Spleen (tissue), 11 donors: ENCODE measurements around the gene CXCL14. TPM values are rescaled to one million over a fixed set of nuclear protein-coding genes. Genes with fewer than 3 reads are reported as not detected.

Experiments used
- DNase-seq: peaks from one replicate; pipeline ENCODE4 v3.0.0-alpha.2; 2020
- H3K27ac ChIP-seq, 8 donors: fragments of 200-600 bp; sonication (generic) in 7 of 8; 1 replicate in 4 of 8; 2 replicates in 4 of 8; pipeline versions ENCODE4 v1.5.0 to v1.8.0; 2016 to 2021; ENCODE audit warnings: inconsistent platforms in 4 of 8, mild to moderate bottlenecking in 4 of 8, moderate library complexity in 1 of 8
- H3K27me3 ChIP-seq, 7 donors: fragments of 200-600 bp; sonication (generic) in 6 of 7; replicated peaks in 1 of 7; 1 replicate in 4 of 7; 2 replicates in 3 of 7; pipeline versions ENCODE4 v1.5.0 to v1.8.0; 2016 to 2021; ENCODE audit warnings: inconsistent platforms in 3 of 7, mild to moderate bottlenecking in 1 of 7
- H3K36me3 ChIP-seq, 6 donors: fragments of 200-600 bp; sonication (generic) in 5 of 6; 1 replicate in 4 of 6; 2 replicates in 2 of 6; pipeline versions ENCODE4 v1.5.0 to v1.8.0; 2016 to 2021; ENCODE audit warnings: inconsistent platforms in 2 of 6
- H3K4me1 ChIP-seq, 6 donors: fragments of 200-600 bp; sonication (generic) in 5 of 6; 1 replicate in 3 of 6; 2 replicates in 3 of 6; pipeline versions ENCODE4 v1.5.0 to v1.8.0; 2016 to 2021; ENCODE audit warnings: inconsistent platforms in 3 of 6
- H3K4me3 ChIP-seq, 8 donors: fragments of 200-600 bp; sonication (generic) in 7 of 8; 1 replicate in 4 of 8; 2 replicates in 4 of 8; pipeline versions ENCODE4 v1.5.0 to v1.8.0; 2016 to 2021; ENCODE audit warnings: inconsistent platforms in 4 of 8, mild to moderate bottlenecking in 4 of 8, moderate library complexity in 2 of 8
- H3K9me3 ChIP-seq, 8 donors: fragments of 200-600 bp; sonication (generic) in 7 of 8; 1 replicate in 4 of 8; 2 replicates in 4 of 8; pipeline versions ENCODE4 v1.5.0 to v1.8.0; 2016 to 2021; ENCODE audit warnings: inconsistent platforms in 4 of 8
- CTCF ChIP-seq, 11 experiments: fragments of 200-600 bp in 7 of 11; fragments of 450-650 bp in 4 of 11; sonication (generic) in 4 of 11; IDR thresholded peaks in 8 of 11; conservative IDR thresholded peaks in 3 of 11; 1 replicate in 7 of 11; 2 replicates in 4 of 11; pipeline versions ENCODE4 v1.4.0 to v1.8.0; 2016 to 2021; ENCODE audit warnings: antibody characterized with exemption in 11 of 11, inconsistent platforms in 4 of 11, mild to moderate bottlenecking in 1 of 11
- POLR2A ChIP-seq, 3 donors: fragments of 450-650 bp; IDR thresholded peaks; one replicate each; pipeline ENCODE4 v1.5.1; 2017; ENCODE audit warnings: antibody characterized with exemption in 3 of 3, mild to moderate bottlenecking in 1 of 3
- POLR2AphosphoS5 ChIP-seq, 3 donors: sonication (generic); formaldehyde crosslinking; IDR thresholded peaks; one replicate each; pipeline ENCODE4 v1.5.1; 2017; ENCODE audit warnings: antibody characterized with exemption in 3 of 3
- WGBS, 5 donors: extraction: QIAGEN DNeasy Blood & Tissue Kit in 3 of 5; methylation state at CpG; one replicate each; pipeline versions ENCODE4 v1.1.5 to v1.1.7; 2013 to 2018; 5-methylcytosine and 5-hydroxymethylcytosine counted together
- intact Hi-C: fragments of 100-400 bp; cut with DNase I; formaldehyde crosslinking; loops from one replicate; pipeline ENCODE4 v1.15.0; 2023; ENCODE audit warnings: low total_unique reads
- polyA plus RNA-seq, 3 donors: library from polyadenylated mRNA; stranded (reverse); fragments of 200-250 nt; gene quantifications; one replicate each; pipeline ENCODE4 v1.2.1, GENCODE V29; 2013
- total RNA-seq, 7 donors: library from RNA; depleted of rRNA in 3 of 7; stranded (reverse); fragments of >200 nt in 3 of 7; fragmentation: NEBNext Ultra II Directional in 4 of 7; extraction: Animal tissue kit (Norgen Biotek cat#: 25700) in 4 of 7; gene quantifications; one replicate each; pipeline versions ENCODE4 v1.1.0 to v1.2.1, GENCODE V29; 2016 to 2021
- donor health status: healthy with polysubstance abuse.
- donor health status: DM: no; HTN: no; CAD: no; lungs with moderate emphysema.
- donor health status: DM: no; HTN: no; CAD: no.
- donor health status: Bipolar disorder and iron deficiency.
- donor health status: healthy.
- donor health status: DM: no; HTN: no; CAD: no.
- donor health status: DM: yes; HTN: yes; CAD: no.

The CXCL14 gene
- total and polyA plus RNA-seq, 10 donors, result 10.3 to 67.1 (median 43.5) TPM

- WGBS, 5 donors, result 30 to 36% (median 35%) methylated on average over 16 of the region's 16 CpGs
- no peaks in the 10 kb centered on the region for H3K9me3 ChIP-seq
- peaks cover 0 to 44% (median 0%) of the 10 kb centered on the region in 7 donors for H3K27me3 ChIP-seq
- intact Hi-C loops, result no loop called here
- TF ChIP-seq POLR2A (IDR thresholded peaks at IDR 0.05) (no peak), POLR2AphosphoS5 (IDR thresholded peaks at IDR 0.05) (no peak), CTCF (IDR thresholded peaks at IDR 0.05 in 8 of 11, conservative IDR thresholded peaks at IDR 0.05 in 3 of 11) (peak; percentile 39 to 85 (median 70))
- peak; percentile 89 for DNase-seq
- no peaks in the 10 kb centered on the region for H3K36me3 ChIP-seq
- no peak overlapping the region for H3K4me3 ChIP-seq
- no peak overlapping the region for H3K27ac ChIP-seq
- H3K4me1 ChIP-seq, result peaks cover 0 to 7% (median 5%) of the 10 kb centered on the region in 6 donors
These were observed 12.9 kb downstream of the CXCL14 start for GRCh38 chr5:135565725-135566421.

DNA sequence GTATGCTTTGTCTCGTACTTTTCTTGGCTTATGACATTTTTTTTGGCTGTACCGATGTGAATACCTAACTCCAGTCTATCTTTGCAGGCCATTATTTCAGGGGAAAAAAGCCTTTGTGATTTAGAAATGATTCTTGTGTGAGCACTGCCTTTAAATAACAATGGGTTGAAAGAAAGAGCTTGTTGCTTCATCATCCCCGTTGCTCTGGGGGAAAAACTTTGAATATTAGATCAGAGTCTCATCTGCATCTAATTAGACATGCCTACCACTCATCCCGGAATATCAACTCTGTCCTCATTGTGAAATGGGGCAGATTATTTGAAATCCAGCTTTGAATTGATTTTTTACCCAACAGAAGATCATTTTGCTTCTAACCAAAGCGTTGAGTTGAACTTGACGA is 13.5 kb downstream of the CXCL14 start:
- Histone ChIP-seq H3K4me3 (no peak overlapping the region), H3K27me3 (peaks cover 0 to 44% (median 0%) of the 10 kb centered on the region in 7 donors), H3K27ac (no peak overlapping the region), H3K4me1 (peaks cover 0 to 12% (median 8%) of the 10 kb centered on the region in 6 donors), H3K9me3 (no peaks in the 10 kb centered on the region), H3K36me3 (no peaks in the 10 kb centered on the region)
- intact Hi-C loops, result no loop called here
- TF ChIP-seq POLR2AphosphoS5 (IDR thresholded peaks at IDR 0.05), result no peak
- no peak for TF ChIP-seq POLR2A (IDR thresholded peaks at IDR 0.05)
- whole genome bisulfite sequencing, 5 donors, result 69 to 79% (median 77%) methylated on average over 6 of the region's 6 CpGs
- DNase-seq, result no peak

- Histone ChIP-seq H3K27ac (no peak overlapping the region), H3K4me3 (no peak overlapping the region), H3K9me3 (no peaks in the 10 kb centered on the region), H3K36me3 (no peaks in the 10 kb centered on the region), H3K4me1 (peaks cover 0 to 12% (median 6%) of the 10 kb centered on the region in 6 donors), H3K27me3 (peaks cover 0 to 44% (median 6%) of the 10 kb centered on the region in 7 donors)
- intact Hi-C loops, result loop anchor here (5.0 kb wide), 1 partner anchor 268 kb away; the partner anchor contains the start of gene SLC25A48
- TF ChIP-seq POLR2AphosphoS5 (IDR thresholded peaks at IDR 0.05) (no peak), POLR2A (IDR thresholded peaks at IDR 0.05) (no peak), CTCF (IDR thresholded peaks at IDR 0.05 in 8 of 11, conservative IDR thresholded peaks at IDR 0.05 in 3 of 11) (no peak)
- no peak for DNase-seq
- 85 to 91% (median 86%) methylated on average over 5 of the region's 5 CpGs for WGBS, 5 donors
These were observed 14.5 kb downstream of the CXCL14 start for GRCh38 chr5:135564331-135564730.

DNA sequence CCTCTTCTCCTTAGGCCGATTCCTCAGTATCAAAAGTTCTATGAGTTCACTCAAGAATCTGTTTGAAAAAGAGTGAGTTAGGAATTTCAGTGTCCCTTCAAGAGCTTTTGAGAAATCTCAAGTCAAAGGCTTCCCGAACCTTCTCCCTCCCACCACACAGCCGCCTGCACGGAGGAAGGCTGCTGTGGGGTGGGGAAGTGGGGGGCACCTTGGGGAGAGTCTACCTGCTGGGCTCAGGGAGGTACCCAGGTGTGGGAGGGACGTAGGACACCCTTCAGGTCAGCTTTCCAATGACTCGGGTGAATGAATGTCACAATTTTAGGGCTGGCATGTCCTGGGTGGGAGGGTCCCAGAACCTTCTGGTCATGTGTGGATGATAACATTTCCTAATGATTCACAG is 17.5 kb downstream of the CXCL14 start:
- H3K4me1 ChIP-seq, result peaks cover 0 to 11% (median 6%) of the 10 kb centered on the region in 6 donors
- no peaks in the 10 kb centered on the region for H3K36me3 ChIP-seq
- H3K9me3 ChIP-seq, result no peaks in the 10 kb centered on the region
- 84 to 89% (median 86%) methylated on average over 6 of the region's 6 CpGs for WGBS, 5 donors
- H3K4me3 ChIP-seq, result no peak overlapping the region
- H3K27ac ChIP-seq, result no peak overlapping the region
- H3K27me3 ChIP-seq, result peaks cover 0 to 59% (median 9%) of the 10 kb centered on the region in 7 donors
- DNase-seq, result peak; percentile 53
- intact Hi-C loops, result loop anchor here (5.0 kb wide), 1 partner anchor 271 kb away; the partner anchor contains the start of gene SLC25A48
- TF ChIP-seq POLR2A (IDR thresholded peaks at IDR 0.05), result no peak
- TF ChIP-seq CTCF (IDR thresholded peaks at IDR 0.05 in 8 of 11, conservative IDR thresholded peaks at IDR 0.05 in 3 of 11), result no peak
- no peak for TF ChIP-seq POLR2AphosphoS5 (IDR thresholded peaks at IDR 0.05)
